Measurements from ENCODE around the gene KPNB1.

- TF ChIP-seq CTCF (IDR thresholded peaks at IDR 0.05 in 8 of 11, conservative IDR thresholded peaks at IDR 0.05 in 3 of 11) = no peak
- TF ChIP-seq POLR2AphosphoS5 (IDR thresholded peaks at IDR 0.05) = no peak
- no peak for TF ChIP-seq POLR2A (IDR thresholded peaks at IDR 0.05)
These were observed 59.9 kb downstream of the KPNB1 start for GRCh38 chr17:47709594-47709993.

Data from spleen (tissue), 7 donors.